K562 (cell line): ENCODE results near the gene SRRD. TPM values are rescaled to one million over a fixed set of nuclear protein-coding genes. Genes with fewer than 3 reads are reported as not detected.

Experiments used
- GATAD2B ChIP-seq: fragments of 450-650 bp; IDR thresholded peaks from 2 replicates; pipeline ENCODE4 v1.6.1; 2017; ENCODE audit warnings: mild to moderate bottlenecking, borderline replicate concordance
- HDAC2 ChIP-seq: fragments of 450-650 bp; IDR thresholded peaks from 2 replicates; pipeline ENCODE4 v1.6.1; 2016; ENCODE audit warnings: mild to moderate bottlenecking
- HNRNPLL ChIP-seq: fragments of 200-400 bp; formaldehyde crosslinking; IDR thresholded peaks from 2 replicates; pipeline ENCODE4 v1.6.1; 2017; ENCODE audit warnings: low read length, low read depth, mild to moderate bottlenecking; ENCODE audit not compliant: poor library complexity, severe bottlenecking
- MEIS2 ChIP-seq: fragments of 450-650 bp; IDR thresholded peaks from 2 replicates; pipeline ENCODE4 v1.6.1; 2014; ENCODE audit warnings: mild to moderate bottlenecking; ENCODE audit not compliant: partially characterized antibody
- RERE ChIP-seq: sonication (generic); formaldehyde crosslinking; IDR thresholded peaks from 2 replicates; pipeline ENCODE4 v1.8.0; 2023; ENCODE audit warnings: missing genetic modification reagents, mild to moderate bottlenecking, borderline replicate concordance
- SMC3 ChIP-seq: conservative IDR thresholded peaks from 2 replicates; pipeline ENCODE4 v1.6.1; 2011; ENCODE audit warnings: low read depth, low read length, improper control_type of control experiment; ENCODE audit not compliant: insufficient read depth
- ZBTB40 ChIP-seq, 2 experiments: fragments of 450-650 bp in 1 of 2; sonication (generic) in 1 of 2; formaldehyde crosslinking in 1 of 2; IDR thresholded peaks; 2 replicates each; pipeline versions ENCODE4 v1.7.1 to v1.9.0; 2016 to 2022; ENCODE audit warnings: inconsistent platforms in 1 of 2, mild to moderate bottlenecking in 1 of 2, missing genetic modification reagents in 1 of 2
- polyA plus RNA-seq, 8 experiments: library from polyadenylated mRNA; depleted of rRNA in 4 of 8; stranded (reverse) in 5 of 8; unstranded in 3 of 8; fragments of >200 nt; fragmentation: Nextera tagmentation in 2 of 8; fragmentation: Illumina TruSeq in 1 of 8; extraction: Ambion mirVana in 2 of 8; extraction: Trizol in 1 of 8; gene quantifications; 2 replicates each; pipeline versions ENCODE4 v1.2.1 to v1.2.3, GENCODE V29; 2011 to 2014; ENCODE audit warnings: inconsistent platforms in 1 of 8, missing spikeins in 1 of 8
- total RNA-seq, 7 experiments: library from RNA; depleted of rRNA in 6 of 7; stranded (reverse); fragments of >200 nt in 6 of 7; fragmentation: Illumina TruSeq in 2 of 7; extraction: Trizol in 2 of 7; gene quantifications; 2 replicates each; pipeline versions ENCODE4 v1.2.1 to v1.2.3, GENCODE V29; 2011 to 2021; ENCODE audit warnings: low replicate concordance in 1 of 7
- TF ChIP-seq, protein P1 (sequence below): fragments of 250-450 bp; sonication (Bioruptor Pico); IDR thresholded peaks from 2 replicates; pipeline ENCODE4 v1.5.0; 2022; ENCODE audit warnings: mild to moderate bottlenecking

SRRD gene
- total and polyA plus RNA-seq, 9 of the 15 experiments (the other 6 are each of a cell fraction or from before 2014, with no cell fraction given): 4.9 to 59.4 (median 34.4) TPM

DNA sequence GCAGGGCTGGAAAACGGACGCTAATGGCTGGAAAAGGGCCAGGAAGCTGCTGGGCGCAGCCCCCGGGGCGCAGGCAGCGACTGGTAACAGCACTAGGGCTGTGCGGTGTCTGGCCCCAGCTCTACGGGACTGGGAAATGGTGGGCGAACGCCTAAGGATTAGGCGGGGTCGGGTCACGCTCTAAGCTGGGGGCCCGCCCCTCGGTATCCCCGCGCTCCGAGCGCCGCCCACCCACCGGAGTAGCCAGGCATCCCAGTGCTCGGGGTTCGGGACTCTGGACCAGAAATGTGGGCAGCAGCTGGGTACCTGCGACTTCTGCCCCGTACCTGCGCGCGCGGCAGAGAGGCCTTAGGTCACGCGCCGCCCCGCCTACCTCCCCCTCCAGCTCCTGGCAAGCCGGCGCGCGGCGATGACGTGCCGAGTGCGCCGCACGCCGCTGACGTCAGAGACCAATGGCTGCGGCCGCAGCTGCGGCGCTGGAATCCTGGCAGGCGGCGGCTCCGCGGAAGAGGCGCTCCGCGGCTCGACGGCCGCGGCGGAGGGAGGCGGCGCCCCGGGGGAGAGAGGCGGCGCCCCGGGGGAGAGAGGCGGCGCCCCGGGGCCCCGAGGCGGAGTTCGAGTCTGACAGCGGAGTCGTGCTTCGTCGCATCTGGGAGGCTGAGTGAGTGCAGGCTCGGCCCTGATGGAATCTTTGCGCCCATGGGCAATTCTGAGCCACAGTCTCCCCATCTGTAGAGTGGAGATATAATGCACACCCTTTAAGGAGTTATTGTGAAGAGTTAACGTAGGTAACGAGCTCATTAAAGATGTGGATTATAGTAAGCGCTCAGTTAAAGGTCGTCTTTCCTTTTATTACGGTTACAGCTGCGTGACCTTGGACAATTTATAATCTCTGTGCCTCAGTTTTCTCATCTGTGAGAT, at the start of gene SRRD, which contains the start of gene HPS4 (continued):
- TF ChIP-seq RERE (CRISPR knock-in tag) (no peak), HDAC2 (peak; percentile 100), MEIS2 (no peak), GATAD2B (0 out of 2 replicates have a peak, but pooled peaks have one; percentile 40), ZBTB40 (IDR thresholded peaks at IDR 0.05) (no peak), ZBTB40 (CRISPR knock-in tag; IDR thresholded peaks at IDR 0.05) (no peak), SMC3 (no peak), HNRNPLL (peak; percentile 47)
- TF ChIP-seq, protein P1, sequence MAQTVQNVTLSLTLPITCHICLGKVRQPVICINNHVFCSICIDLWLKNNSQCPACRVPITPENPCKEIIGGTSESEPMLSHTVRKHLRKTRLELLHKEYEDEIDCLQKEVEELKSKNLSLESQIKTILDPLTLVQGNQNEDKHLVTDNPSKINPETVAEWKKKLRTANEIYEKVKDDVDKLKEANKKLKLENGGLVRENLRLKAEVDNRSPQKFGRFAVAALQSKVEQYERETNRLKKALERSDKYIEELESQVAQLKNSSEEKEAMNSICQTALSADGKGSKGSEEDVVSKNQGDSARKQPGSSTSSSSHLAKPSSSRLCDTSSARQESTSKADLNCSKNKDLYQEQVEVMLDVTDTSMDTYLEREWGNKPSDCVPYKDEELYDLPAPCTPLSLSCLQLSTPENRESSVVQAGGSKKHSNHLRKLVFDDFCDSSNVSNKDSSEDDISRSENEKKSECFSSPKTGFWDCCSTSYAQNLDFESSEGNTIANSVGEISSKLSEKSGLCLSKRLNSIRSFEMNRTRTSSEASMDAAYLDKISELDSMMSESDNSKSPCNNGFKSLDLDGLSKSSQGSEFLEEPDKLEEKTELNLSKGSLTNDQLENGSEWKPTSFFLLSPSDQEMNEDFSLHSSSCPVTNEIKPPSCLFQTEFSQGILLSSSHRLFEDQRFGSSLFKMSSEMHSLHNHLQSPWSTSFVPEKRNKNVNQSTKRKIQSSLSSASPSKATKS (CRISPR knock-in tag): no peak
